RWPE1 (cell line): ENCODE results near the gene AMDHD2.

Experiments
- CTCF ChIA-PET: fragments of 350-600 bp; sonication (Branson Sonifier 250); formaldehyde crosslinking; extraction: SDS; loops from one replicate; lab custom pipeline; 2021; lab: Yijun Ruan, JAX
- POLR2A ChIA-PET: fragments of 400-600 bp; formaldehyde crosslinking; extraction: SDS; loops from one replicate; lab custom pipeline; 2020; ENCODE audit warnings: antibody characterized with exemption; ENCODE audit not compliant: low non-redundant PET; lab: Yijun Ruan, JAX
- DNase-seq: peaks from one replicate; pipeline ENCODE4 v3.0.0; 2012; ENCODE audit warnings: low spot score
- H3K27ac ChIP-seq: fragments of 450-650 bp; 2 replicates; pipeline ENCODE4 v1.5.1; 2017
- TF ChIP-seq, protein P1 (sequence below): fragments of 450-650 bp; conservative IDR thresholded peaks from 2 replicates; pipeline ENCODE4 v1.5.1; 2017; ENCODE audit warnings: low read depth, mild to moderate bottlenecking

The AMDHD2 gene

DNA sequence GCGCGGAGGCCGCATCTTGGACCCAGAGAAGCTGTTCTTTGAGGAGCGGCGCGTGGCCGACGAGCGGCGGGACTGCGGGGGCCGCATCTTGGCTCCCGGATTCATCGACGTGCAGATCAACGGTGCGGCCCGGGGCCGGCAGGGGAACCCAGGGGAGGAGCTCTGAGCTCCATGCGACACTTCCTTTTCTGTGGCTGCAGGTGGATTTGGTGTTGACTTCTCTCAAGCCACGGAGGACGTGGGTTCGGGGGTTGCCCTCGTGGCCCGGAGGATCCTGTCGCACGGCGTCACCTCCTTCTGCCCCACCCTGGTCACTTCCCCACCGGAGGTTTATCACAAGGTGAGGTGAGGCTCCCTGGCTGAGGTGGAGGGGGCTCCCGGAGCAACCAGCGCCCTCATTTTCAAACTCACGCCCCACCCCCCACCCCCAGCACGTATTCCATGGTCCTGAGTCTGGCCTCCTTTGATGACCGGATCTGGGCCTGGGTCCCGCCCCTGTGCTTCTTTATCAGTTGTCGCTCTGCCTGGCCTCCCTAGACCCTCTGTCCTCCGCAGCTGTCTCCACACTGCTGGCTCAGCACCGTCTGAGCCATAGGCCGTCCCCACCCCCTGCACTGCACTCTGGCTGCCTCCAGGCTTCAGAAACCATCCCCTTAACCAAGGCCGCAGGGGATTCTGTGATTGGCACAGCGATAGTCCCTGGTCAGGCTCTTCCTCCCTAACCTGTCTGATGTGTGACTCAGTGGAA lies 787 bp downstream of the AMDHD2 start:
- ChIA-PET POLR2A (interaction anchor here (0.8 to 1.5 kb wide), 2 partner anchors 11 to 52 kb away, joined by 3 to 6 read pairs; partner anchors contain the start of gene CEMP1), CTCF (no interaction called here)
- peak overlapping the region; percentile 95 for H3K27ac ChIP-seq
- DNase-seq, result peak; percentile 86
- TF ChIP-seq, protein P1, sequence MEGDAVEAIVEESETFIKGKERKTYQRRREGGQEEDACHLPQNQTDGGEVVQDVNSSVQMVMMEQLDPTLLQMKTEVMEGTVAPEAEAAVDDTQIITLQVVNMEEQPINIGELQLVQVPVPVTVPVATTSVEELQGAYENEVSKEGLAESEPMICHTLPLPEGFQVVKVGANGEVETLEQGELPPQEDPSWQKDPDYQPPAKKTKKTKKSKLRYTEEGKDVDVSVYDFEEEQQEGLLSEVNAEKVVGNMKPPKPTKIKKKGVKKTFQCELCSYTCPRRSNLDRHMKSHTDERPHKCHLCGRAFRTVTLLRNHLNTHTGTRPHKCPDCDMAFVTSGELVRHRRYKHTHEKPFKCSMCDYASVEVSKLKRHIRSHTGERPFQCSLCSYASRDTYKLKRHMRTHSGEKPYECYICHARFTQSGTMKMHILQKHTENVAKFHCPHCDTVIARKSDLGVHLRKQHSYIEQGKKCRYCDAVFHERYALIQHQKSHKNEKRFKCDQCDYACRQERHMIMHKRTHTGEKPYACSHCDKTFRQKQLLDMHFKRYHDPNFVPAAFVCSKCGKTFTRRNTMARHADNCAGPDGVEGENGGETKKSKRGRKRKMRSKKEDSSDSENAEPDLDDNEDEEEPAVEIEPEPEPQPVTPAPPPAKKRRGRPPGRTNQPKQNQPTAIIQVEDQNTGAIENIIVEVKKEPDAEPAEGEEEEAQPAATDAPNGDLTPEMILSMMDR, result no peak

DNA sequence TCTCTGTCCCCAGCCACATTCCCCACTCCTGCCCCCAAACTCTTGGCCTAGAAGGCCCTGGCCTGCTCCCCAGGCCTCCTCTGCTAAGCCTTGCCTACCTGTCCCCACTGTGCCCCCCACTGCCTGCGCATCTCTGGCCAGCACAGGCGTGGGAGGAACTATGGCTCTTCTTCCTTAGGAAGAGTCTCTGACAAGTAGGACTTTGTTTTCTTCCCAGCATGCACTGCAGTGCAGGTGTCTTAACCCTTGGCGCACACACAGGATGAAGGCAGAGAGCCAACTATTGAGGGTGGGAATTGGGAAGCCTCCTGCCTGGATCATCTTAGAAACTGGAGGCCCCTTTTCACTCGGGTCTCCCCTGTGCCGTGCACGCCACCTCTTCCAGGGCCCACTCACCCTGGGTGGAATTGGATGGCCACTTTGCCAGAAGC lies 3.6 kb downstream of the AMDHD2 start:
- ChIA-PET POLR2A (no interaction called here), CTCF (no interaction called here)
- TF ChIP-seq, protein P1, result no peak
- peak overlapping the region; percentile 95 for H3K27ac ChIP-seq
- no peak for DNase-seq

DNA sequence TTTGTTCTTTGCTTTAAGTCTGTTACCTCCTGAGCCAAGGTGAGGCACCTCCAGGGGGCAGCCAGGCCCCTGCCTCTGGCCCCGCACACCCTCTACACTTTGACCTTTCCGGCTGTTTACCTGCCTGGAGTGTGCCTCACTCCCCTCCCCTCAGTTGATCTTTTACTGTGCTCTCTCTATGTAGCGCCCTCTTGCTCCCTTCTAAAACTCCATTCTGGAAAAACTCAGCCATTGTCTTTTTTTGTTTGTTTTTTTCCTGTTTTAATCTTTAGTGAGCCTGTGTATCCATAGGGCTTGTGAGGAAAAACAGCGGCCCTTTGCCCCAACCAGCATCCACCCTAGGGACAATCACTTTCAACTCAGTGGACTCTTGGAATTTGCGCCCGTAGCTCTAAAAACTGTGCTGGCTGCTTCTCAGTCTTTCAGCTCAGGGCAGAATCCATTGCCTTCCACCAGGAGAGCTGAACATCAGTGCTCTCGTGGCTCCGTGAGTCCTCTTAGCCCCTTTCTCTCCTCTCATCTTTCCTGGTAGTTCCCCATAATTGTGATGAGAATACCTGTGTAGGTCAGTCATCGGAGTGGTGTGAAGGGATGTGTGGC lies 4.3 kb downstream of the AMDHD2 start:
- POLR2A ChIA-PET, result no interaction called here
- CTCF ChIA-PET, result interaction anchor here (0.5 kb wide), 1 partner anchor 501 kb away, joined by 4 read pairs; no protein-coding TSS in a partner anchor
- H3K27ac ChIP-seq, result peak overlapping the region; percentile 95
- DNase-seq, result no peak
- TF ChIP-seq, protein P1, result no peak

DNA sequence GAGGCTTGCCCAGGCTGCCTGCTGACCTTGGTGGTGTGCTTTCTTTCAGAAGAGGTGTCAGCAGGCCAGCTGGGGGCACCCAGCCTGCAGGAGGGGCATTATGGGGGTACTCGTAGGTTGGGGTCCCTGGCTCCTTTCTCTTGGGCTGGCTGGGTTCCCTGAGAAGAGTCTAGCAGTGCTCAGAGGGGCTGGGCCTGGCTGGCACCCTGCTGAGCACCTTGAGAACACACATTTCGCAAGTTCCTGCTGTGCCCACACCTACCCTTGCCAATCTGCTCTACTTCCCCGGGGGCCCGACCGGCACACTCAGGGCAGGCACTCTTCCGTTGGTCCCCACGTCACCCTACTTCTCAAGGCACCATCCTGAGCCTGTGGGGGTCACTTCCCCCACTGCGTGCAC lies 6.0 kb downstream of the AMDHD2 start:
- DNase-seq, result no peak
- H3K27ac ChIP-seq, result peak overlapping the region; percentile 48
- TF ChIP-seq, protein P1, result no peak
- ChIA-PET POLR2A (no interaction called here), CTCF (no interaction called here)

DNA sequence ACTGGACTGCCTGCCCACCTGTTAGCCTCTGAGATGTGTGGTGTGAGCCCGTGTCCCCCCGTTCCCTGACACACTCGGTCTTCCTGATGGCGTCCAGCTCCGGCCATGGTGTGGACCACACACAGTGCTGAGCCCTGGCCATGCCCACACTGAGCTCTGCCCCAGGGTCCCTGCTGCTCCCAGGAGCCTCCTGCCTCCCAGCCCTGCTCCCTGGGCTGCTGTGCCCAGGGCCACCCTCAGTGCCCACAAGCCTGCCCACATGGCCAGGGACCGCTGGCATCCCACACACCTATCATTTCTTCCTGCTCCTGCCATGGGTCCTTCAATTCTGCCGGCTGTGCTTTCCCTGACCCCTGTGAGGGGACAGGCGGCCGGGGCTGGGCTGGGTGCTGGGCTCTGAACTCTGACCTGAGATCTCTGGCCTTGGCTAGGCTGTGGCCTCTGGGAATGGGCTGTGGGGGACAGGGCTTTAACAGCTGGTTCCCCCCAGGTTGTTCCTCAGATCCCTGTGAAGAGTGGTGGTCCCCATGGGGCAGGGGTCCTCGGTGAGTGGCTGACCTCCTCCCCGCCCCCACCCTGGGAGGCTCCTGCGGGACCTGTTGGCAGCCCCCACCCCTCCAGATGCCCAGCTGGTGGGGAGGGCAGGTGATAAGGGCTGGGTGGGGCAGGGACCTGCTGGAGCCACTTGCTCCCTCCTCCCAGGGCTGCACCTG lies 7.1 kb downstream of the AMDHD2 start:
- POLR2A ChIA-PET, result no interaction called here

DNA sequence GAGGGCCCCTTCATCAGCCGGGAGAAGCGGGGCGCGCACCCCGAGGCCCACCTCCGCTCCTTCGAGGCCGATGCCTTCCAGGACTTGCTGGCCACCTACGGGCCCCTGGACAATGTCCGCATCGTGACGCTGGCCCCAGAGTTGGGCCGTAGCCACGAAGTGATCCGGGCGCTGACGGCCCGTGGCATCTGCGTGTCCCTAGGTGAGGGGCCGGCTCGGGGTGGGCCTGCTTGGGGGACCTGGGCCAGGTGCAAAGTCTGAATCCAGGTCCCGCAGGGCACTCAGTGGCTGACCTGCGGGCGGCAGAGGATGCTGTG lies 7.6 kb downstream of the AMDHD2 start:
- no peak overlapping the region for H3K27ac ChIP-seq
- no peak for DNase-seq
- ChIA-PET POLR2A (no interaction called here), CTCF (no interaction called here)
- TF ChIP-seq, protein P1, result no peak

More for the DNA sequence above, 7.1 kb downstream of the AMDHD2 start:
- CTCF ChIA-PET, result no interaction called here
- TF ChIP-seq, protein P1, result no peak
- no peak for DNase-seq
- peak overlapping the region; percentile 48 for H3K27ac ChIP-seq
